ENCODE data around the gene TNFRSF8.

The TNFRSF8 gene

GRCh38 chr1:12176298-12177118 lies 113.4 kb downstream of the TNFRSF8 start:
- no peak for DNase-seq (ENCODE audit: low spot score)

DNA sequence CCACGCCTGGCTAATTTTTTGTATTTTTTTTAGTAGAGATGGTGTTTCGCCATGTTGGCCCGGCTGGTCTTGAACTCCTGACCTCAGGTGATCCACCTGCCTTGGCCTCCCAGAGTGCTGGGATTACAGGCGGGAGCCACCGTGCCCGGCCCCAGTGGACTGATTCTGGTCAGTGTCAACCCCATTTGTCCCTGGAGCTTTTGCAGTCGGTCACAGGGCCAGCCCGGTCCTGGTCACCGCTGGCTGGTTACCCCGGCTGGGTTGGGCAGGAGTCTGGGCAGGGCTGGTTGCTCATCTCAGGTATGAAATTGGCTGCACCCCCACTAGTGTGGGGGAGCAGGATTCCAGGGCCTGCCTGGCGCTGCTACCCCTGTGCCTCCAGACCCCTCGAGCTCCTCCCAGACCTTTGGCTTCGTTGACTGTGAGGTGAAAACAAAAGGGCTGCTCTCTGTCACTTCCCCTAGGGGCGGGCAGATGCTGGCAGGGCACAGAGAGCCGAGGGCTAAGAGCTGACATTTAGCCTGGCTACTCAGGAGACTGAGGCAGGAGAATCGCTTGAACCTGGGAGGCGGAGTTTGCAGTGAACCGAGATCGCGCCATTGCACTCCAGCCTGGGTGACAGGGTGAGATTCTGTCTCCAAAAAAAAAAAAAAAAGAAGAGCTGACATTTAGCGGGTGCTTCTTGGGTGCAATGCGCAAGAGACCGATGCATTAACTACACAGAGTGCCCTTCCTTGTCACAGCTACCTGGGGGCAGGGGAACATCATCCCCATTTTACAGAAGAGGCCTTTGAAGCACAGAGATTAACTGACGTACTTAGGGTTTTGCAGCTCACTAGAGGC lies 114.3 kb downstream of the TNFRSF8 start:
- DNase-seq (ENCODE audit: low spot score) = no peak

- peak; percentile 93 for DNase-seq (ENCODE audit: low spot score)
These were observed 114.9 kb downstream of the TNFRSF8 start for GRCh38 chr1:12177999-12178441.

GRCh38 chr1:12178511-12178910 lies 115.4 kb downstream of the TNFRSF8 start:
- no peak for DNase-seq (ENCODE audit: low spot score)

DNA sequence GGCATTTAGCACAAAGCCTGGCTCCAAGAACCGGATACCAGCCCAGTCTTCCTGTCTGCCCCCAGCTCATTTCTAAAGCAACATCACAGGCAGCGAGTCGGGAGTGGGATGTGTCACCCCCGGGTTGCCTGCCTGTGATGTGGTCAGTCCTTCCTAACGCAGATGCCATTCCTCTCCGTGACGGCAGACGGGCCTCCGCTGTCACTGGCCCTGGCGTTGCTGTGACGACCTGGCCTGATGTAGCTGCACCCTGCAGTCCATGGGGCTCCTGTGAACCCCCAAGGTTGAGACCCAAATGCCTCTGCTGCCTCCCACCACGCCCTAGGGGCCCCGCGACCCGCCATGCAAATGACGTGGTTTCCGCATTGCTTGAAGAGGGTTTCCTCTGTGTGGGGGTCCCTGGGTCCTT lies 116.0 kb downstream of the TNFRSF8 start:
- DNase-seq (ENCODE audit: low spot score) = peak; percentile 95

GRCh38 chr1:12179676-12180075 lies 116.6 kb downstream of the TNFRSF8 start:
- DNase-seq (ENCODE audit: low spot score) = no peak

- no peak for DNase-seq (ENCODE audit: low spot score)
These were observed 117.2 kb downstream of the TNFRSF8 start for GRCh38 chr1:12180315-12180714.

DNA sequence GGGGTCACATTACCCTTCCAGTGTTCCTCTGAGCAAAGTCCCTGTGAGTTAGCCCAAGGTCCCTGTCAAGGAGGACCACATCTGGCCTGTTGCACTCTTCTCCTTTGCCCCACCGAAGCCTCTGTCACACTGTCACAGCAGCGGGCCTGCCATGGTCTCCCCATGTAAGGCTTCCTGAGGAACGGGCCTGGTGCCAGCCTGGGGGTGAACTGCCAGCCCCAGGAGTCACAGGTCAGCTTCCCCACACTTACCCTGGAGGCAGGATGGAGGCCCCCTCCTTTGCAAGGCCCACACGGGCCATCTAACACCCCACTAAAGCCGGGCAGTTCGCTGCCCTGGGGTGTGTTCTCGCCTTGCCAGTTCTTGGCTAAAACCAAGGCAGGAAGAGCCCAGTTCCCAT lies 117.8 kb downstream of the TNFRSF8 start:
- no peak for DNase-seq (ENCODE audit: low spot score)

GRCh38 chr1:12181568-12181967 lies 118.5 kb downstream of the TNFRSF8 start:
- DNase-seq (ENCODE audit: low spot score) = no peak

DNA sequence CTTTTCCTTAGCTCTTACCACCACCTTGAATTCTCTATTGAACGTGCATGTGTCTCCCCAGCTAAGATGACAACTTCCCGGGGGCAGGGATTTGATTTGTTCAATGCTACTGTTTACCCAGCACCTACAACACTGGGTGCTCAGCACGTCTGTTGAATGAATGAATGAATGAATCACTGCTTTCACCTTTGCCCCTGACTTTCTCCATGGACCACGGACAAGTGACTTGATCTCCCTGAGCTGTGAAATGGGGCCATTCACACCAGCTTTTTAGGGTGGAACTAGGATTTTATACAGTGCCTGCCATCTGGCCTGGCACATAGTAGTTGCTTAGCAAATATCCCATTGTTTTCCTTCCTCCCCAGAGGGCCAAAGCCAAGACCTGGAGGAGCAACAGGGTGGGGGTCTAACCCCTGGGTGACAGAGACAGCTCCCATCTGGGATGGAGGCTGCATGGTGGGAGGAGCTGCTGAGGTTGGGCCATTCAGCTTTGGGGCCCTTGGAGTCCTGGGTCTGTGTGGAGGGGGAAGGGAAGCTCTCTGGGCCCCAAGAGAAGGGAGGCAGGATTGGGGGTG lies 119.4 kb downstream of the TNFRSF8 start:
- no peak for DNase-seq (ENCODE audit: low spot score)

GRCh38 chr1:12183095-12183794 lies 120.1 kb downstream of the TNFRSF8 start:
- no peak for DNase-seq (ENCODE audit: low spot score)

DNA sequence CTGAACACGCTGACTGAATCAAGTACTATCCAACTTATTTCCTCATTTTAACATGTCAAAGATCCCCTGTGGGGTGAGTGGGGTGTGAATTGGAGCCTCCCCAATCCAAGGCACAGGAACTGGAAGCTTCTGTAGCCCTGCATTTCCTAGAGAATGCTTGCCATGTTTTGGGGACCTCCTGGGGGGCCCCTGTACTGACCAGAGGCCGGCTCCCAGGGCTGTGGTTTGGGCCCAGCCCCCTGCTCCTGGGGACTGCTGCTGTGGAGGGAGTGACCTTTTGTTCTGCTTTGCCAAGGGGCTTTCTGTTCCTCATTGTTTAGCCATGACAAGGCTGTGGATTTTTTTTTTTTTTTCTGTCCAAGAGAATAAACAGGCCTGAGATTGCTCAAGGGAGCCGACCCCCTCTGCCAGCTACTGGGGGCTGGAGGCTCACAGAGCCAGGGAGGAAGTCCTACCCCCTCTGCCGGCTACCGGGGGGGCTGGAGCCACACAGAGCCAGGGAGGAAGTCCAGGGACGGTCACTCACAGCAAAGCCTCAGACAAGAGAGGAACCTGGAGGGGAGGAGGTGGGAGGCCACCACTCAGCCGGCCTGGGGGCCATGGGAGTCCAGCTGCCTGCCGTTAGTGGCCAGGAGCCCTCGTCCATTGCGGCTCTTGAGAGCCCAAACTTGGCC lies 121.0 kb downstream of the TNFRSF8 start:
- DNase-seq (ENCODE audit: low spot score) = peak; percentile 84

DNA sequence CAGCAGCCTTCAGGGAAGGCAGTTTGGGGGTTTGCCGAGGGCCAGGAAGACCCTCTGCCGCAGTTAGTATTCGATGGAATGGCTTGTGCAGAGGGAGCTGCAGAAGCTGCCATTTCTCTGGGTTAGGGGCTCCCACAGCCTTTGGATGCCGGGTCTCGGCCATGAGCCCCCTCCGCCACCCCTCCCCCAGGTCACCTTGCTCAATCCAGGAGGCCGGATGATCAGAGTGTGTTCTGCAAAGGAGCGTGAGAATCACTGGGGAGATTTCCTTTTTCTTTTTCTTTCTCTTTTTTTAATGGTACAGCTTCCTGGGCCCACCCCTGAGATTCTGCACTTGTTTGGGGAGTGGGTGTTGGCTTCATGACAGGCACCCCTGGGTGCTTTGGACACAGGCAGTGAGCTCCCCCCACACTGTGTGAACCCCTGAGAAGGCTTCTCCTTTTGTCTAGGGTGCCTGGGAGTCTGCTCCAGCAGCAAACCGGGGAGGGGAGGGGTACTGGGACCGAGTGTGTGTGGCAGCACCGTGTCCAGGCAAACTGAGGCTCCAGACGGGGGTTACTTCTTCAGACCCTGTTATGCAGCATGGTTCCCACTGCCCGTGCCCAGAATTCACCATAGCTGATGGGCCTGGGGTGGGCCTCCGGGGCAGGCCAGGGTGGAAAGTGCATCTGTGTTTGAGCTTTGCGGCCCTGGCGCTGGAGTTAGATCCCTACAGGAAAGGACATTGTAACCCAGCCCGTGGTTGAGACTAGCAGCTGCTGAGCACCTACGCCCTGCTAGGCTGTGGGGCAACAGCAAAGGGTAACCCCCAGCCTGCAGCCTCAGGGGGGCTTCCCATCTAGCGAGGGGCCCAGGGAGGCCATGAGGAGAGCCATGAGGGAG lies 122.2 kb downstream of the TNFRSF8 start:
- no peak for DNase-seq (ENCODE audit: low spot score)

- no peak for DNase-seq (ENCODE audit: low spot score)
These were observed 123.0 kb downstream of the TNFRSF8 start for GRCh38 chr1:12185918-12186678.

GRCh38 chr1:12186679-12186985 lies 123.5 kb downstream of the TNFRSF8 start:
- DNase-seq (ENCODE audit: low spot score) = no peak

GRCh38 chr1:12188115-12188514 lies 125.0 kb downstream of the TNFRSF8 start:
- no peak for DNase-seq (ENCODE audit: low spot score)

DNA sequence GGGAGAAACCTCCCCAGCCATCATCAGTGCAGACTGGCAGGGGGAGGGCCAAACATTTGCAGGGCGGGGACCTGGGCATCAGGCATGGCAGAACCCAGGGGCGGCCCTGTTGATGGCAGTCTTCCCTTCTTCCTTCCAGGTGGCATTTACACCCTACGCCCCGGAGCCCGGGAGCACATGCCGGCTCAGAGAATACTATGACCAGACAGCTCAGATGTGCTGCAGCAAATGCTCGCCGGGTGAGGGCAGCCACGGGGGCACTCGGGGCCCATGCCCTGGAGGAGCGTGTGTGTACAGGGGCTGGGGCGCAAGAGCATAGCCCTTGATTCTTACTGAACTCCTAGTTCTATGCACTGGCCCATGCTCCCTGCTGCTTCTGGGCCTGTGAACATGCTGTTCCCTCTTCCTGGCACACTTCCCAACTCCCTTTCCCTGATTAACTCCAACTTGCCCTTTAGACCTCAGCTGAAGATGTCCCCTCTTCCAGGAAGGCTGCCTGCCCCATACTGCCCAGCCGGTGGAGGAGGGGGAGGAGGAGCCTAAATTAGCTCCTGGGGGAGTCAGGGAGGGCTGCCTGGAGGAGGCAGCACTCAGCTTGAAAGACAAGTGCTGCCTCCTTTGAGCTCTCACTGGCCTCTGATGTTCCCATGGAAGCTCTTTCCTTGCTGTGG lies 125.7 kb downstream of the TNFRSF8 start:
- no peak for DNase-seq (ENCODE audit: low spot score)

DNA sequence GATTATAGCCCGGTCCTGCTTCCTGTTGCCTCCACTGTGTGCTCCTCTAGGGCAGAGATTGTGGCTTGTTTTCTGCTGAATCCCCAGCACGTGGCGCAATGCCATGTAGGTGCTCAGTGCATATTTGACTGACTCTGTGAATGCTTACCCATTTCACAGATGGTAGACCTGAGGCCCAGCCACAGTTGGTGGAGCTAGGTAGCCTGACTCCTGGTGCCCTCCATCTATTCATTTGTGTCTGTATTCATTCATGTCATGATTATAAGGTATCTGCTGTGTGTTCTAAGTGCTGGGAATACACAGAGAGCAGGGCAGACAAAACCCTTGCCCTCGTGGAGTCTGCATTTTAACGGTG lies 126.2 kb downstream of the TNFRSF8 start:
- DNase-seq (ENCODE audit: low spot score) = no peak

GRCh38 chr1:12191242-12192032 lies 128.3 kb downstream of the TNFRSF8 start:
- DNase-seq (ENCODE audit: low spot score) = no peak

All from kidney capillary endothelial cell (primary cell).